Neural progenitor cell (in vitro differentiated cells): ENCODE measurements around the gene LGALS8.

Experiments
- CTCF ChIP-seq: fragments of 200-600 bp; sonication (generic); IDR thresholded peaks from 2 replicates; pipeline ENCODE4 v1.5.1; 2017; ENCODE audit warnings: antibody characterized with exemption, mild to moderate bottlenecking
- EZH2 ChIP-seq: fragments of 200-600 bp; sonication (generic); IDR thresholded peaks from 2 replicates; pipeline ENCODE4 v1.6.1; 2017; ENCODE audit warnings: antibody characterized with exemption, mild to moderate bottlenecking, moderate library complexity

GRCh38 chr1:236509647-236510401, 14.0 kb upstream of the LGALS8 start:
- peak; percentile 4 for TF ChIP-seq CTCF
- TF ChIP-seq EZH2, result no peak
